Neuronal stem cell (in vitro differentiated cells): Measurements from ENCODE around the gene NFASC.

Experiments used
- DNase-seq: peaks from one replicate; pipeline ENCODE4 v3.0.0-alpha.2; 2013; ENCODE audit warnings: low spot score
- H2AFZ ChIP-seq: one replicate; pipeline ENCODE4 v1.6.1; 2013; ENCODE audit warnings: mild to moderate bottlenecking, low read length, inconsistent platforms
- H2AK5ac ChIP-seq: 2 replicates; pipeline ENCODE4 v1.6.1; 2013; ENCODE audit warnings: low read depth, mild to moderate bottlenecking, inconsistent platforms, low read length, moderate library complexity, mixed read lengths
- H2BK120ac ChIP-seq: 2 replicates; pipeline ENCODE4 v1.6.1; 2013; ENCODE audit warnings: low read depth, mild to moderate bottlenecking, inconsistent platforms, low read length, moderate library complexity, mixed read lengths
- H2BK12ac ChIP-seq: one replicate; pipeline ENCODE4 v1.6.1; 2013; ENCODE audit warnings: low read length, inconsistent platforms
- H2BK15ac ChIP-seq: 2 replicates; pipeline ENCODE4 v1.6.1; 2013; ENCODE audit warnings: mild to moderate bottlenecking, low read length, inconsistent platforms, mixed read lengths
- H2BK5ac ChIP-seq: one replicate; pipeline ENCODE4 v1.6.1; 2013; ENCODE audit warnings: inconsistent platforms, mild to moderate bottlenecking, low read length, moderate library complexity
- H3K14ac ChIP-seq: one replicate; pipeline ENCODE4 v1.6.1; 2013; ENCODE audit warnings: low read length, inconsistent platforms
- H3K18ac ChIP-seq: 2 replicates; pipeline ENCODE4 v1.6.1; 2013; ENCODE audit warnings: low read length, inconsistent platforms
- H3K23ac ChIP-seq: 2 replicates; pipeline ENCODE4 v1.6.1; 2013; ENCODE audit warnings: low read depth, mild to moderate bottlenecking, mixed read lengths, low read length, inconsistent platforms; ENCODE audit not compliant: poor library complexity
- H3K27ac ChIP-seq: replicated peaks from 3 replicates; pipeline ENCODE4 v1.5.1; 2013; ENCODE audit warnings: low read length, inconsistent platforms
- H3K27me3 ChIP-seq, 3 experiments: 2 replicates each; pipeline ENCODE4 v1.6.1; 2013; ENCODE audit warnings: low read length in 3 of 3, mild to moderate bottlenecking in 2 of 3, inconsistent platforms in 1 of 3, low read depth in 1 of 3, mixed read lengths in 1 of 3, moderate library complexity in 1 of 3; ENCODE audit not compliant: control insufficient read depth in 3 of 3, insufficient read depth in 3 of 3
- H3K36me3 ChIP-seq, 2 donors: replicated peaks in 1 of 2; 2 replicates each; pipeline ENCODE4 v1.6.1; 2013; ENCODE audit warnings: low read length in 2 of 2; ENCODE audit not compliant: control insufficient read depth in 2 of 2, insufficient read depth in 2 of 2
- H3K4ac ChIP-seq: 2 replicates; pipeline ENCODE4 v1.6.1; 2013; ENCODE audit warnings: inconsistent platforms, mild to moderate bottlenecking, low read length, moderate library complexity
- H3K4me1 ChIP-seq, 2 donors: 1 replicate in 1 of 2; 2 replicates in 1 of 2; pipeline ENCODE4 v1.6.1; 2013; ENCODE audit warnings: low read length in 2 of 2, low read depth in 1 of 2; ENCODE audit not compliant: control insufficient read depth in 2 of 2, insufficient read depth in 1 of 2
- H3K4me2 ChIP-seq: one replicate; pipeline ENCODE4 v1.6.1; 2013; ENCODE audit warnings: mild to moderate bottlenecking, low read length, inconsistent platforms; ENCODE audit not compliant: insufficient read depth, poor library complexity, severe bottlenecking
- H3K4me3 ChIP-seq, 2 donors: 2 replicates each; pipeline ENCODE4 v1.5.1; 2013; ENCODE audit warnings: low read length in 2 of 2, mild to moderate bottlenecking in 2 of 2, inconsistent platforms in 1 of 2, moderate library complexity in 1 of 2
- H3K79me1 ChIP-seq: one replicate; pipeline ENCODE4 v1.6.1; 2013; ENCODE audit warnings: low read depth, mild to moderate bottlenecking, inconsistent platforms, low read length, moderate library complexity
- H3K9ac ChIP-seq: one replicate; pipeline ENCODE4 v1.6.1; 2013; ENCODE audit warnings: mild to moderate bottlenecking, low read depth, low read length, inconsistent platforms; ENCODE audit not compliant: poor library complexity
- H3K9me3 ChIP-seq, 2 donors: replicated peaks in 1 of 2; 2 replicates each; pipeline versions ENCODE3 to v1.6.1; 2013; ENCODE audit warnings: low read length in 2 of 2, mild to moderate bottlenecking in 2 of 2, inconsistent platforms in 1 of 2, low read depth in 1 of 2, mixed read lengths in 1 of 2, moderate library complexity in 1 of 2; ENCODE audit not compliant: control insufficient read depth in 2 of 2, insufficient read depth in 1 of 2
- H4K8ac ChIP-seq: one replicate; pipeline ENCODE4 v1.6.1; 2013; ENCODE audit warnings: low read depth, mild to moderate bottlenecking, inconsistent platforms, low read length, moderate library complexity
- H4K91ac ChIP-seq: one replicate; pipeline ENCODE4 v1.6.1; 2013; ENCODE audit warnings: low read length, low read depth, mild to moderate bottlenecking, inconsistent platforms; ENCODE audit not compliant: poor library complexity
- WGBS, 2 donors: extraction: QIAGEN DNeasy Blood & Tissue Kit; methylation state at CpG; one replicate each; pipeline ENCODE4 v1.1.7; 2013; ENCODE audit warnings: missing lambda C conversion rate in 2 of 2, mixed read lengths in 1 of 2; ENCODE audit not compliant: insufficient read length in 2 of 2, insufficient replicate concordance in 1 of 2; ENCODE audit errors: extremely low coverage in 2 of 2; 5-methylcytosine and 5-hydroxymethylcytosine counted together

The NFASC gene

DNA sequence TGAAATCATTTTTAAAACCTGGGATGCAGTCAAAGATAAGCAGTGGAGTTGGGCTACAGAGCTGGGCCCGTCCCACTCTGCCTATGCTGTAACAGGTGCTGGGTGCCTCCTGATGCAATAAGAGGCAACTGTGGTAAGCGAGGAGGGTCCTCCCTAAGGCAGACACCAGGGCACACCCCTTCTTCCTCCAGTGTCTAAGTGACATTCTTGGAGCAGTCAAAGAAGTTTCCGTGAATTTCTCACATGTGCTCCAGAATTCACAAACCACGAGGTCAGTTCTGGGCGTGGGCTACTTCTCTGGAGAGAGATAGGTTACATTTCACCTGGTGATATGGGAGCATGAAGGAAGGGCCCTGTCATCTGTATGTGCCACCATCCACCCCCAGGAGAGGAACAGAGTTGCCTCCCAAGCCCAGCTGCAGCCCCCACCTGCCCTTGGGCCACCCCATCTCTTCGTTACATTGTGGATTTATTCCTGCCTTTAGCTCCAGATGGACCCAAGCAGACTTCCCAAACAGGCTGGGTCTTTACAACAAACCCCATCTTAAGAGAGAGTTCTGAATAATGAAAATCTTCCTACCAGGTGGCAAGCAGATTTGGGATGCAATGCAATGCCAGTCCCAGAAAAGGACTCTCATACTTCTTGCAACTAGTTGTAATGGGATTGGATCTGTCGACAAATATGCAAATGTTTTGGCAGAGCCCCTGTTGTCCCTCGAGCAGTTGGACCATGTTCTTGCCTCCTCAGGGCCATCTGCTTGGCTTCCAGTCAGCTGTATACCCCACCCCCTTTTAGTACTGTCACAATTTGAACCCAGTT is 89.9 kb downstream of the NFASC start:
- Histone ChIP-seq H3K27me3 (peaks cover 0 to 2% (median 0%) of the 10 kb centered on the region in 3 experiments), H3K4me2 (no peak overlapping the region), H2AFZ (no peak overlapping the region), H3K23ac (no peak overlapping the region), H2BK120ac (no peak overlapping the region), H2BK5ac (no peak overlapping the region), H3K4me1 (no peaks in the 10 kb centered on the region), H3K27ac (no peak overlapping the region), H2AK5ac (no peak overlapping the region), H2BK12ac (no peak overlapping the region), H3K9ac (no peak overlapping the region), H4K8ac (no peak overlapping the region), H4K91ac (no peak overlapping the region), H3K4ac (no peak overlapping the region), H3K79me1 (no peaks in the 10 kb centered on the region), H3K4me3 (no peak overlapping the region), H3K18ac (no peak overlapping the region), H3K36me3 (no peaks in the 10 kb centered on the region), H3K9me3 (no peaks in the 10 kb centered on the region), H2BK15ac (no peak overlapping the region), H3K14ac (no peak overlapping the region)
- WGBS, 2 donors, result no CpG with 5 or more reads among the region's 8 CpGs
- DNase-seq, result no peak

DNA sequence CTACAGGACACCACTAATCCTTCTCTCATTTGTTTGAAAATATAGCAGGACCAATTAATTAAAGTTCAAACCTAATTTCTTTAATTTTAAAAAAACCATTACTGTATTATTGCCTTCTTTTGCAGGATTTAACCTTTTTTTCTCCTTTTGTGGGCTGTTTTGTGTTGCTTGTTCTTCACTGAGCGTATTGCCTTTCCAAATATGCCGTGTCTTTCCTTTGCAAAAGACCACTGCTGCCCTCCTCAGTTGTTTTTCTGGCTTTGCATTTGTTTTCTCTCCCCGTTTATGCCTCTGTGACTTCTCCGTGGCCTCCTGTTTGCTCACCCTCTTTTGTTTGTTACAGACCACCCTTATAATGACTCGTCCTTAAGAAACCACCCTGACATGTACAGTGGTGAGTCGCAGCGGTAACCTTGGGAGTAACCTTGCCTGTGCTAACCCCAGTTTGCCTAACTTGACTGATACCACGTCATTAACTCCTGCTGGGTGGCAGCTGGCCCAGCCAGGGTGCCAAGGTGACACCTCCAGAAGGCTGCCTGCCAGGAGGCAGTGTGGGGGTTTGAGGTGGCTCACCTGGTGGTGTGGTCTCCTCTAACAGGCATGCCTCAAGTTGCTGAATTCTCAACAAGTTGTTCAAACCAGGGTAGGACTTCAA is 91.2 kb downstream of the NFASC start:
- Histone ChIP-seq H3K79me1 (no peaks in the 10 kb centered on the region), H3K9ac (no peak overlapping the region), H3K27me3 (peaks cover 0 to 2% (median 0%) of the 10 kb centered on the region in 3 experiments), H3K23ac (no peak overlapping the region), H3K4ac (no peak overlapping the region), H3K18ac (no peak overlapping the region), H2BK120ac (no peak overlapping the region), H4K91ac (no peak overlapping the region), H4K8ac (no peak overlapping the region), H2AK5ac (no peak overlapping the region), H3K4me1 (no peaks in the 10 kb centered on the region), H2BK12ac (no peak overlapping the region), H3K9me3 (no peaks in the 10 kb centered on the region), H2AFZ (no peak overlapping the region), H3K4me2 (no peak overlapping the region), H3K27ac (no peak overlapping the region), H2BK5ac (no peak overlapping the region), H3K36me3 (no peaks in the 10 kb centered on the region), H3K14ac (no peak overlapping the region), H2BK15ac (no peak overlapping the region), H3K4me3 (no peak overlapping the region)
- no CpG with 5 or more reads among the region's 8 CpGs for WGBS, 2 donors
- no peak for DNase-seq

DNA sequence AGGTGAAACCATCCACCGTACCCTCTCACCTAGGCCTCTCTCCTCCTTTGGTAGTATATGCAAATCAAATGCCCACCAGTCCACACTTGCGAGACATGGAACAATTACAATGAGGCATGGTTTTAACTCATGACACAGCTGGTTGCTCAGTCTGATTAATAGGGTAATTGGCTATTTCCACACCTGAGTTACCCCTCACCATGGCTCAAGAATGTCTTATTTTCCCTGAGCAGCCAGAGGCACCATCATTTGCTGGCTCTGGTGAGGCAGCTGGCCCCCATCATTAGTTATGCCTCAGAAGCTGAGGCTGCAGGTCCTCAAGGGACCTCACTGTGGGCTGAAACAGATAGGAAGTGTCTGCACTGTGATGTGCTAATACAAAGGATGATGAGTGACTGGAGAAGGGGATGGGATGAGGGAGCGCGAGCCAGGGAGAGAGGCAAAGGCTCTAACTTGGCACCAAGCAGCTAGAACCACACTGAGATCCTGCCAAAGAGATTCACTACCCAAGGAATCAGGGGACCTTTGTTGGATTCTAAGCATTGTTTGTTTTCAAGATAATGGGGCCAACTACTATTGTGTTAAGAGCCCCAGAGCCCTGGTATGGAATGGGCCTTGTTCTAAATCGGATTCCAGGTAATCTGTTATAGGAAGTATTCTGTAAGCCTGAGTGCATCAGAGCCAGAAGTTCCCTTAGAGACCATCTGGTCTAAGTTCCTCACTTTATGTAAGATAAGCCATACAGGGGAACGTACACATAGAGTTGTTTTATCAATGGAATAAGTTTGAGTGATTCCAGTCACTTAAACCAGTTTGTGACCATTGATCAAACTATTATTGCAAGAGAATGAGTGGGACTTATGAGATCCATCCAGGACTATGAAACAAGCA is 92.3 kb downstream of the NFASC start:
- H2AK5ac ChIP-seq, result no peak overlapping the region
- H3K27ac ChIP-seq, result no peak overlapping the region
- no peak overlapping the region for H3K4me3 ChIP-seq
- no peaks in the 10 kb centered on the region for H3K36me3 ChIP-seq
- no peak overlapping the region for H2AFZ ChIP-seq
- H3K4me2 ChIP-seq, result no peak overlapping the region
- no peak overlapping the region for H2BK5ac ChIP-seq
- no peaks in the 10 kb centered on the region for H3K79me1 ChIP-seq
- no peak overlapping the region for H3K23ac ChIP-seq
- no peak overlapping the region for H3K9ac ChIP-seq
- no peak overlapping the region for H3K14ac ChIP-seq
- no peak for DNase-seq
- no peak overlapping the region for H3K18ac ChIP-seq
- no CpG with 5 or more reads among the region's 6 CpGs for WGBS, 2 donors
- H3K27me3 ChIP-seq, result no peaks in the 10 kb centered on the region
- no peaks in the 10 kb centered on the region for H3K4me1 ChIP-seq
- no peak overlapping the region for H2BK120ac ChIP-seq
- H2BK15ac ChIP-seq, result no peak overlapping the region
- no peak overlapping the region for H4K8ac ChIP-seq
- H3K4ac ChIP-seq, result no peak overlapping the region
- H4K91ac ChIP-seq, result no peak overlapping the region
- H2BK12ac ChIP-seq, result no peak overlapping the region
- no peaks in the 10 kb centered on the region for H3K9me3 ChIP-seq

DNA sequence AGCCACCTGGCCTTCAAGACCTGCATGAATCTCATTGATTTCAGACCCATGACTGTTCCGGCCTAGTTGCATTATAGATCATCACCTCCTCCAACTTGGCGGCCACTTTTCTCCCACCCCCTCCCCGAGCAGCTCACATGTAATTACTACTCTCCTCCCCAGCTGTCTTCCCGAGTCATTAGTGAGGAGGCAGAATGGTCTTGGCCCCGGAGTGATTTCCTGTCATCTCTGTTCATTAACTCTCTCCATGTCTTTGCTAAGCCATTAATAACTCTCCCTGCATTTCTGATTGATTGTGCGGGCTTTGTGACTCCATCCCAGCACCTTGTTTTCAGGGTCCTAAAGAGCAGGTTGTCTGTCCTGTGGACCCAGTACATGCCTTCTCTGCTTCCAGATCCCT is 96.8 kb downstream of the NFASC start:
- no peak overlapping the region for H4K8ac ChIP-seq
- no peak overlapping the region for H2BK12ac ChIP-seq
- no peak for DNase-seq
- no peaks in the 10 kb centered on the region for H3K9me3 ChIP-seq
- no CpG with 5 or more reads among the region's 6 CpGs for WGBS, 2 donors
- H3K18ac ChIP-seq, result no peak overlapping the region
- no peak overlapping the region for H2BK5ac ChIP-seq
- H2BK15ac ChIP-seq, result no peak overlapping the region
- no peaks in the 10 kb centered on the region for H3K4me1 ChIP-seq
- H3K4me2 ChIP-seq, result no peak overlapping the region
- no peaks in the 10 kb centered on the region for H3K27me3 ChIP-seq
- H3K9ac ChIP-seq, result no peak overlapping the region
- H3K4me3 ChIP-seq, result no peak overlapping the region
- no peak overlapping the region for H3K4ac ChIP-seq
- H3K14ac ChIP-seq, result no peak overlapping the region
- H2AK5ac ChIP-seq, result no peak overlapping the region
- no peak overlapping the region for H2BK120ac ChIP-seq
- H2AFZ ChIP-seq, result no peak overlapping the region
- H3K23ac ChIP-seq, result no peak overlapping the region
- H3K27ac ChIP-seq, result no peak overlapping the region
- no peak overlapping the region for H4K91ac ChIP-seq
- H3K36me3 ChIP-seq, result no peaks in the 10 kb centered on the region
- H3K79me1 ChIP-seq, result no peaks in the 10 kb centered on the region
